Left cardiac atrium (tissue), 4 donors: Measurements from ENCODE around the gene ALDOC. TPM values are rescaled to one million over a fixed set of nuclear protein-coding genes. Genes with fewer than 3 reads are reported as not detected.
"Not testable (repeated sequence)": the region's sequence is repeated elsewhere in the genome, so short reads cannot be mapped to it uniquely, and the experiment has no call there.

Experiments
- ATAC-seq, 2 donors: fragments of 200-7000 bp; cut with Tn5 transposase; one replicate each; pipeline ENCODE4 v1.9.1; 2020; ENCODE audit warnings: mild to moderate bottlenecking in 2 of 2, moderate library complexity in 2 of 2
- DNase-seq: peaks from one replicate; pipeline ENCODE4 v3.0.0-alpha.2; 2020
- intact Hi-C, 2 donors: fragments of 100-400 bp; cut with DNase I; formaldehyde crosslinking; loops; one replicate each; pipeline versions ENCODE4 v1.14.1 to v1.15.1; 2022 to 2023
- total RNA-seq, 2 donors: library from RNA; stranded (reverse); fragmentation: NEBNext Ultra II Directional; extraction: Animal tissue kit (Norgen Biotek cat#: 25700); gene quantifications; one replicate each; pipeline ENCODE4 v1.2.1, GENCODE V29; 2021
- donor health status: DM: no; HTN: yes; CAD: no.
- donor health status: DM: no; HTN: yes; CAD: no; lungs with severe emphysema.
- donor health status: DM: yes; HTN: yes; CAD: no.
- donor health status: Dilated cardiomyopathy.

Gene ALDOC
- total RNA-seq, 2 donors from 2014 or later, result 138 to 164 TPM

DNA sequence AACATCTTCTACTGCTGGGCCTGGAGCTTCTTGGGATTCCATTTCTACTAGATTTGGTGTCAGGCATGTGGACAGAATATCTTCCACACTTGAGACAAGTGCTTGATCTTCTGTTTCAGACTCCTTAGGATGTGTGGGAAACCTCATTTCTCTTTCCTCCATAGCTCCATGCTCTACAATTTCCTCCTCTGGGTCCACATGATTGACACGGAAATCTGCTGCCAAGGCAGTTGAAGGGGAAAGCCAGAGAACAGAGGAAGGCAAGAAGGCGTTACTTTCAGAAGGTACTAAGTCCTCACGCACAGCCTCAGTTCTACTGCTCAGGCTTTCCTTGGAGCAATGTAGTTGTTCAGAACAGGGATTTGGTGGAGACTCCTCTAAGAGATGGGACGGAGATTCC lies 15.6 kb upstream of the ALDOC start:
- no peak for ATAC-seq
- intact Hi-C loops, result no loop called here
- no peak for DNase-seq

DNA sequence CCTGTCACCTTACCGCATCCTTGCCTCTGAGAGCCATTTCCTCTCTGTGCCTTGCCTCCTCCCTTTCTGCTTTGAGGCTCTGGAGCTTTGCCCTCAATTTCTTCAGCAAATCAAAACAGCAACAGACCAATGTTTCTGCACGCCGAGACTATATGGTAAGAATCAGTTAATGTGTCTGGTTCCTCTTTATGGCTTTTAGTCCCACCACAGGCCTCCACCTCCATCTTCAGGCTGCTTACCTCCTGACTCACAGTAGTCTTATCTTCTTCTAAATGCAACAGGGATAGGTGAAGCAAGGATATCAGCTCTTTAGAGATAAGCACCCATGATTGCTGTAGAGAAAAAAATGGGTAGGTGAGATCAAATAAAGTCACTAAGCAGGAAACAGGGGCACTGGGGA lies 9.2 kb upstream of the ALDOC start:
- DNase-seq, result no peak
- ATAC-seq, result no peak
- intact Hi-C loops, result no loop called here

DNA sequence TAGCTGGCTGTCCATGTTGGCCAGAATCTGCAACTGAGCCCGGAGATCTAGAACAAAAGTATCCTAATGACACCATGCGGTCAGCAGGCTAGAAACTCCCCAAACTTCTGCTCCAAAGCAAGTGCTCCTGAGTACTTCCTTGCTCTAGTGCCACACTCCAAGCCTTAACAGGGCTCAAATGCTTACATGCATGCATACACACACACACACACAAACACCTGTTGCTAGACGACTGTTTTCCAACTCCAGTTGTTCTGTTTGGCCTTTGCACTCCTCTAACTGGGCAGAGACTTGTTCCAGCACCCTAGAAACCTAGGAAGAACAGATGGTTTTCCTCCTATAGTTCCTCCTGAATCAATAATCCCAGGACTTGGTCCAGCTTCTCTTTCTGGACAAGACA lies 7.7 kb upstream of the ALDOC start:
- DNase-seq, result no peak
- intact Hi-C loops, result no loop called here
- ATAC-seq, result no peak

DNA sequence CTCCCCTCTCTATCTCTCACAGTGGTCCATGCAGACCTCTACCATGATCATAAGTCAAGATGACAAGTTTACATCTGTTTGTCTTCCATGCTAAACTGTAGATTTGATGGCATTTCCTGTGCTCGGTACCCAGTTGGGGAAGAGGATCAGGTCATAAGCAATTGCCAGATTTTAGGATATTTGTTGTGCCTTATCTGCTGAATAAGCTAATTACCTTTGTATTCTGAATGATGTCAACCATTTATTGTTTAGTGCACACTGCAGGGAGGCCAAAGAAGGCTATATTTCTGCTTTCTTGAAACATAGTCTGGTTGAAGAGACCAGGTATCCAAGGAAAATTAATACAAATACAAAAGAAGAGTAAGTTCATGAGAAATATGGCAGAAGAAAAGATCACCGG lies 5.8 kb upstream of the ALDOC start:
- no peak for DNase-seq
- intact Hi-C loops, result no loop called here
- ATAC-seq, result no peak

DNA sequence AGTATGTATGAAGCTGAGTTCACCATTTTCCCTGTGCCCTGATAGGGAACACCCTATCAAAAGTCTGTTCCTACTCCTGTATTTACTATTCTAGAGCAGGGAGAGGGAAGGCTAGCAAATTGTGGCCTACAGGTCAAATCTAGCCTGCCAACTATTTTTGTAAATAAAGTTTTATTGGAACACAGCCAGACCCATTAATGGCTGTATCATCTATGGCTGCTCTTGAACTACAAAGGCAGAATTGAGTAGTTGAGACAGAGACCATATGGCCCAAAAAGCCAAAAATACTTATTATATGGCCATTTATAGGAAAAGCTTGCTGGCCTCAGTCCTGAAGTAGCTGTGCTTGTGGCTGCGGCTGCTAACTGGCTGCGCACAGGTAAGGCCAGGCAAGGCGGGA lies 4.3 kb upstream of the ALDOC start:
- intact Hi-C loops, result no loop called here

DNA sequence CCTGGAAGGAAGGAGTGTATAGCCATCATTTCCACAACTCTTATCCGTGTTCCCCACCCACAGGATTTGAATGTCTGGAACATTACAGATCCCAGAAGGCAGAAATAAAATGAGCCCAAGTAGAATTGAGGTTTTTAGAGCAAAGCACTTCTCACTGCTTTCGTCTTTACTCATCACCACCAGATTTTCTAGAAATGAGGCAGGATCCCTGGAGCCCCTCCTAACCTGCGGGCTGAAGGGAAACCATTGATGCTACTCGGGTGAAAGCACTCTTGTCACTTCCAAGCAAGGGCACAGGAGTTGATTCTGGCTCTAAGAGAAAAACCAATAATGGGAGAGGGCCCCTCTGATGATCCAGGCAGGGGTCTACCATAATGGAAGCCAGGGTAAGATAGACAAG lies 2.8 kb upstream of the ALDOC start:
- intact Hi-C loops, result no loop called here
- DNase-seq (no peak), ATAC-seq (no peak)

More for the DNA sequence above, 4.3 kb upstream of the ALDOC start:
- no peak for ATAC-seq
- DNase-seq, result no peak

DNA sequence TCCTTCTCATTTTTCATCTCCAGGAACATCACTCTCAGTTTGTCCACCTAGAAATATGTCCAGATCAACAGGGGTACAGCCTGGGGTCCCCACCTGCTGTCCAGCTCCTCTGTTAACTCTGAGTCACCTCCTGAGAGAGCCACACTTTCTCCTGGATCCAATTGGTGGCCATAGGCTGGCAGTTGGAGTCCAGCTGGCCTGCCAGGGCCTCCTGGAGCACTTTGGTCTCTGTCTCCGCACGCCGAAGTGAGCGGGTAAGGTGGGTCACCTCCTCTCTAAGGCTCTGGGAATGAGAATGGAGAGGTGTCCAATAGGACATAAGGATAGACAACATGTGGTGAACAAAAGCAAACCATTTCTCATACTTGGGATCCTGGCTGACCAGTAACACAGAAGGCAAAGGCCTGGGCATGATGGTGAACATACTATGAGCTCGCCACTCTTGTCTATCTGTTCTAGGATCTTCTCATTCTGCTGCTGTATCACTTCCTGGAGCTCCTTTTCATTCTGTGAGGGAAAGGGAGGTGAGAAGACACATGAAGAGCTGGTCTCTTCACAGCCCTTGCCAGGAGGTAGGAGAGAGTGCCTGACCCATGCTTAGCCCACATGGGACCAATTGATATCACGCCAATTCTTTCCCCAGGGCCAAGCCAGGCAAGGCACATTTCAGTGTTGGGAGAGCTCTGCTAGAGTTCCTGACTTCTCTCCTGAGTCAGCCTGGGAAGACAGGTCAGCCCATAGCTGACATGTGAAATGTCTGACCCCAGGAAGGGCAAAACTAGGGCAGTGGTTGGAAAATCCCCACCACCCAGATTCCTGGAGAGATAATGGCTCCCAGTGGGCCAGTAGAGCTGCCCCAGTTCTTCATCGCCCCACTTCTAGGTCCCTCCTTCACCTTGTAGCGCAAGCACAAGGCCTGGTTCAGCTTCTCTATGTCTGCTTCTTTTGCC lies 1.8 kb upstream of the ALDOC start:
- intact Hi-C loops, result no loop called here
- ATAC-seq (no peak), DNase-seq (no peak)

DNA sequence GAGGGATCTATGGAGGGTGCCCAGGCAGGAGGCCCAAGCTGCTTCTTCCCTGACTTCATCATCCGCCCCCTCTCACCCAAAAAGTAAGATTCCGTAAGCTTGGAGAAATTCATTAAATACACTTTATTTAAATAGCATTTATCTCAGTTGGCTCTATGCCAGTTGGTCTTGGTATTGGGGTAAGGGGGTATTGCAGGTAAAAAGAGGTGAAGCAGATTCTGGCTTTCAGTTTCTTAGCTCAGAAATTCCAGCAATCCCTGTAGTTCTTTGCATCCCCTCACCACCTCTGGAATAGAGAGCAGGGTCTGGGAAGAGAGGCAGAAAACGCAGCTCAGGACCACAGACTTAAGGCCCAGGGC lies 750 bp upstream of the ALDOC start:
- DNase-seq (no peak), ATAC-seq (no peak)
- intact Hi-C loops, result no loop called here

DNA sequence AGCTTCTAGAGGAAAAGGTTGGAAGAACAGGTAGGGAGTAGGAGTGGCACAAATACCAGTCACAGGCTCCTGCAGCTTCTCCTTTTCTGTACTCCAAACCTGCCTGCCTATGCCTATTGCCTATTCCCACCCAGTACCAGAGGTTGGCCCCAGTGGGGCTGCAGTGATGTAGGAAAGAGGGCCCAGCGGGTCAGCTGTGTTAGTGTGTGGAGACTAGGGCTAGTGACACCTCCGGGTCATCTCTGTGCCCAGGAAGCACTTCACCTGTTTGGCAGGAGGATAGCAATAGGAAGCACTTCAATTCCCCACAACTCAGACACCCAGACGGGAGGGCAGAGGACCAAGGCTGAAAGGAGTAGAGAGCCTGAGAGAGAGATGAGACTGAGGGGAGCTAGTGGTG lies 679 bp downstream of the ALDOC start:
- DNase-seq, intact Hi-C loops, ATAC-seq: not testable (repeated sequence)

DNA sequence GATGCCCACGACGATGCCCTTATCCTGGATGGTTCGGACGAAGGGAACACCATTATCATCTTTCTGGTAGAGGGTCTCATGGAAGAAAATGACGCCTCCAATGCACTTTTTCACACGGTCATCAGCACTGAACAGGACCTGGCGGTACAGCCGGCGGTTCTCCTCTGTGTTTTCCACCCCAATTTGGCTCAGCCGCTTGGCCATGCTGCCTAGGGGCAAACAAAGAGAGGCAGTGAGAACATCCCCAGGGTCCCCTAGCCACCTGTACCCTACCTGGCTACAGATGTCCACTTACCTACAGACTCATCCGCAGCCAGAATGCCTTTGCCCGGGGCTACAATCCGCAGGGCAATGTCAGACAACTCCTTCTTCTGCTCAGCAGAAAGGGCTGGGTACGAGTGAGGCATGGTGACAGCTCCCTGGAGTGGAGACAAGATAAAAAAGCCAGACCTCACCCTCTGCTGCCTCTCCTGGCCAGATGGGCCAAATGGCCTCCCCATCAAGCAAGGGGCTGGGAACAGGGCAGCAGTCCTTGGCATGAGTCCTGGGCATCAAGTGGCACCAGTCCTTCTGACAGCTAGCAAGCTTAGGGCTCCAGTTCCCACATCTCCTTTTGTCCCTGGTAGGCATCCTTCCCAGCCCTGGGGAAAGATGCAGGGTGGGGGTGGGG lies 1.4 kb downstream of the ALDOC start:
- intact Hi-C loops, result no loop called here
- DNase-seq (peak; percentile 73), ATAC-seq (peak; percentile 58 to 64)

DNA sequence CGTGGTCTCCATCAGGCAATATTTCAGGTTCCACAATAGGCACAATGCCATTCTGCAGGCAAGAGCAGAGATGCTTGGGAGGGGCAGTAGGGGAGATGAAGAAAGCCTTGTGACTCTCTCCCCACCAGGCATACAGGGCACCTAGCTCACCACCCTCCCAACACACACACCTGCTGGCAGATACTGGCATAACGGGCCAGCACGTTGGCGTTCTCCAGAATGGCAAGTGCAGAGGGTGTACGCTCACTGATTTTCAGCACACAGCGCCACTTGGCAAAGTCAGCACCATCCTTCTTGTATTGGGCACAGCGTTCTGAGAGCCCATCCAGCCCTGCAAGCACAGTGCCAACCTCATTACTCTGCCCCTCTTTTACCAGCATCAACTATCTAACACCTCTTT lies 2.2 kb downstream of the ALDOC start:
- intact Hi-C loops, result no loop called here
- DNase-seq, result no peak
- ATAC-seq, result no peak

DNA sequence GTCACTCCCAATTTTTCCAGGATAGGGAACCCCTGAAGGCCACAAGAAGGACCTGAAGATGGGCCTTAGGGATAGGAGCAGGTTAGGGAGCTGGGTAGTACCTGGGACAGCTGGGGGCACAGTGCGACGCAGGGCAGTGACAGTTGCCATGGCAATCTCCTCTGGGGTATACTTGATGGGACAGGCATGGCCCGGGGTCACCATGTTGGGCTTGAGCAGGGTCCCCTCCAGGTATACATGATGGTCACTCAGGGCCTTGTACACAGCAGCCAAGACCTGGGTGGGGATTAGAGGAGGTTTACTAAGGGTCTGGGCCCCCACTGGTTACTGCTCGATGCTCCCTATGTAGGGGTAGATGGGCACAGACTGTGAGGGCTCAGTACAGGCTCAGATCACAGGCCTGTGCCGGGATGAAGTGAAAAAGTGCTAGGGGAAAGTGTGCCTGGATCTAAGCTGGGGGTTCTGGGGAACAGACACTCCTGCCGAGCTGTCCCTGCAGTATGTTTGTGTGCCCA lies 2.7 kb downstream of the ALDOC start:
- intact Hi-C loops, result no loop called here

DNA sequence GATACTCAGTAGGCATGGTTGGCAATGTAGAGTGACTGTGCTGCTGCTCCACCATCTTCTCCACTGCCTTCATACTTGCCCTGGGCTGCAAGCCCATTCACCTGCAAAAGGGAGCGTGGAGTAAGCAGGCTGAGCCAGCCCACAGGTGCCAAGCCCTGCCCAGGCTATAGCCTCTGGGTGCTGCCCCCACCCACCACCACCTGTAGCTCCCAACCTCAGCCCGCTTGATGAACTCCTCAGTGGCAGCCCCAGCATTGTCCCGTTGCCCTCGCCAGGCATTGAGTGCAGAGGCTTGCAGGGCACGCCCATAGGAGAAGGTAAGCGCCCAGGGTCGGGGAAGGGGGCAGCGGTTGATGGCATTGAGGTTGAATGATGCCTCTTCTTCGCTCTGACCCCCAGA lies 3.2 kb downstream of the ALDOC start:
- no peak for DNase-seq
- no peak for ATAC-seq
- intact Hi-C loops, result no loop called here

More for the DNA sequence above, 2.7 kb downstream of the ALDOC start:
- ATAC-seq (no peak), DNase-seq (no peak)

DNA sequence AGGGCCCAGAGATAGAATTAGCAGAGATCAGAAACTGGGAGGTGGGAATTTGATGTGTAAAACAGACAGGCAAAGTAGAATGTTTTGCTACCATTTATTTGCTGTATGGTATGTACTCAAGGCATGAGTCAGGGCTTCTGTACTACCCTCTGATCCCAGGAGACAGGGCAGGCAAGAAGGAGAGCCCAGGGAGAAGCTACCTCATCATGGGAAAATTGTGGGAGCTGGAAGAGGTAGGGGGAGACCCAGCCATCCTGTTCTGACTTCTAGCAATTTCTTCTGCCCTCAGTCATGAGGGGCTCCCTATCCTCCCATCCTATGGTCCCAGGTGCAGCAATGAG lies 3.7 kb downstream of the ALDOC start:
- intact Hi-C loops, result no loop called here
- DNase-seq, result no peak
- ATAC-seq, result no peak

DNA sequence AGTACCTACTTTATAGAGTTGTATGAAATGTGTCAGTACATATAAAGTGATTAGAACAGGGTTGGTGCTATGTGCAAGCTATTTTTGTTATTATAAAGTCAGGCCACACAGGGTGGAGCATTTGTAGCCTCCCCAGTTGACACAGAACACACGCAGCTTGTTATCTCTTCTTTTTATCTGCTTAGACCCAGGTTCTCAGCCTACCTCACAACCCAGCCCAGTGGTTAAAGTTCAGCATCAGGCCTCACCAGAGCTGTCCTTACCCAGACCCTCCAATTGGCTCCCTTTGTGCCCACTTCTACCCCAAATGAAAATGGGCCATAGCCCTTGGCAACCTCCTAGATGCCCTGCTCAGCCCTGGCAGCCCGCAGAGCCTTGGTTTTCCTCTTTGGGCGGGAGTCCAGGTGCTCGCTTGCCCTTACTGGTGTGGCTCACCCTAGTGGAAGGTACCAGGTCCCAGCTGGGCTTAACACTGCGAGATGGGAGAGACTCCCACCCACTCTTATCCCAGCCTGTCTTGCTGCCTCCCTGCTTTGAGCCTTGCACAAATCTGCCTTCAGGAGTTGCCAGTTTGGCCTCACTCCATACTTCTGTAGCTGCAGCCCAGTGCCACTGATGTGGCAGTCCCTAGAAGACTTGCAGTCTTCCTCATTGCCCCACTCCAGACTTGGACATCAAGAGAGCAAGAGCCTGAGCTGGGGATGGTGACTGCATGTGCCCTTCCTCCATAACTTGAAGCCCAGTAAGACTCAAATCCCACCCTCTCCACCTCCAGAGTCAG lies 4.2 kb downstream of the ALDOC start:
- ATAC-seq, result no peak
- no peak for DNase-seq
- intact Hi-C loops, result no loop called here

DNA sequence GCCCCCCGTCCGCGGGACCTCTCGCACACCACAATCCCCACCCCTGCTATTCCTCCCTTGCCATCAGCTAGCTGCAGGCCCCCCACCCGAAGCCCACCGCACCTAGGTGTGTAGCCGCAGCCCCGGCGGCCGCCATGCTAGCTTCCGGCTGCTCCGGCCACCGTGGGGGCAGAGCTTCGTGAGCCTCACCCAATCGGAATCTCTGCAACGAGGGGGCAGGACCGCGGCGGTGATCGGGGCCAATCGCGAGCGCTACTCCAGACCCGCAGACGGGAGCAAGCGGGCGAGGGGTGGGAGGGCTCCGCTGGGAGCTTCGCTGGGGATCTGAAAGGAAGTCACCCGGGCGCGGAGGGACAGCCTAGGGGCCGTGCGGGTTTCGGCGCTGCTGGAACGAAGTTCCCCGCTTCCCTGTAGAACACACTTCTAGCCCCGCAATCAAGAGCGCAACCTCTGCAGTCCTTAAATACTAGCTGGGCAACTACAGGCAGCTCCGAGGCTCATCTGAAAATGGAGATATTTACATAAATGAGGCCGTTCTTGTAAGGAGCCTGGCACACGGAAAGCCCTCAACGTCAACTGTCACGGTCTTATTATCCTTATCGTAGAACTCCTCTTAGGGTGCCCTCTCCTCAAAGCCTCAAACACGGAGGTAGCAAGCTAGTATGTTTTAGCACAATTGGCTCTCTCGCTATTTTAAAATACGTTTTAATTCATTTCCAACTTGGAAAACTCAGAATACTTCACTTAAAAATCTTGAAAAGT lies 5.2 kb downstream of the ALDOC start, which contains the start of gene PIGS:
Gene PIGS, minus strand, starts transcription at position 164 of the 762 bp plus-strand sequence. Its CDS starts 28 bp downstream, at position 136.
- intact Hi-C loops, result no loop called here
- peak; percentile 97 for DNase-seq
- peak; percentile 95 to 96 for ATAC-seq

DNA sequence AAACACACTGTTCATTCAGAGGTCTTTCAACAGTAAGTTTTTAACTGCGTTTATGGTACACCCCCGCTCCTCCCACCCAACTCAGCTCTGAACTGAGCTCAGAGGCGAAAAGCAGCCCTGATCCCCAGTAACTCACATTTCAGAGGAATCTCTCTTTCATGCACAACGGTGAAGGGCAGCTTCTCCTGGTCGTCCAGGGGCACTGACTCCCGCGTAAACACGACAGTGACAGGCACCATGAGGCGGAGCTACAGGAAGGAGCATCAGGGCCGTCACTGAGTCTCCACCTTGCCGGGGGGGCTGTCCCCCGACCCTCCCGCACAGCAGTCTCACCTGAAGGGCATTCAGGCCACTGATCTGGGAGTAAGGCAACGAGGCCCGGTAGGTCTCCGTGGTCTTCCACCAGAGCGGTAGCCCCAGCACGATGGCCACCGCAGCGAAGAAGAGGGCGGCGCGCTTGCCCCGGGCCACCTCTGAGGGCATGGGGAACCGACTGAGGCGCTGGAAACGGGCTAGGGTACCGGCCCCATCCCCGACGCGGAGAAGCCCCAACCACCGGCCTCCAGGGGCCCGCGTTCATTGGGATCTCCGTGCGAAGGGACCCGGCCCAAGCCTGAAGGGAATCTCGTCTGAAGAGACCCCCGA lies 5.9 kb downstream of the ALDOC start:
- ATAC-seq (peak; percentile 6 to 19), DNase-seq (peak; percentile 46)
- intact Hi-C loops, result no loop called here

DNA sequence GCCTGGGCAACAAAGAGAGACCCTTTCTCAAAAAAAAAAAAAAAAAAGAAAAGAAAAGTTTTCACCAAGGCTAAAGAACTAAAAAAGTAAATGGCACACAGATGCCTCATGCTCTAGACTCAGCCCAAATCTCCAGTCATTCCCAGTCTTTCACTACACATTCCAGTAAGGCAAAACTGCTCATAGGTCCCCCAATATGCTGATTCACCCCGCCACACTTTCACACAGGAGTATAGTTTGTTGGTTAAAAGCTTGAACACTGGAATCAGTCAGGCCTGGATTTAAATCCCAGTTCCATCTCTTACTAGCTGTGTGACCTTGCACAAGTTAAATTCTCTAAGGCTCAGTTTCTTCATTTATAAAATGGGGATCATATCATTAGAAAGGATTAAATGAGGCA lies 7.2 kb downstream of the ALDOC start:
- intact Hi-C loops, result no loop called here
- ATAC-seq, result no peak
- DNase-seq, result no peak

DNA sequence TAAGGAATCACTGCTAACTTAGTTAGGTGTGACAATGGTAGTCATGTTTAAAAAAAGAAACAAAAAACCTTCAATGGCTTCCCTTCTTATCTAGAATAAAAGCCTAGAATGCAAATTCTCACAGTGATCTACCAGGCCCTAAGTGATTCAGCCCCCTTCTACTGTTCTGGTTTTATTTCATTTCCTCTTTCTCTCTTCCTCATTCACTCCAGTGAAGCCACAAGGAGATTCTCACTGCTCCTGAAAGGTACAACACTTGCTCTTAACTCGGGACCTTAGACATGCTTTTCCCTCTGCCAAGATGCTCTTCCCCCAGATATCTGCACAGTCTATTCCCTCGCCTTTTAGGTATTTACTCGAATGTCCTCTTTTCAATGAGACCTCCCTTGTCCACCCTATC lies 9.1 kb downstream of the ALDOC start:
- DNase-seq, result no peak
- ATAC-seq, result no peak
- intact Hi-C loops, result no loop called here
